ENCODE data around the gene NEK9. TPM values are rescaled to one million over a fixed set of nuclear protein-coding genes. Genes with fewer than 3 reads are reported as not detected.
"Not testable (repeated sequence)": the region's sequence is repeated elsewhere in the genome, so short reads cannot be mapped to it uniquely, and the experiment has no call there.

The NEK9 gene
- total RNA-seq, 1 donor from 2014 or later, result 31.2 TPM

- ATAC-seq, result no peak
Observed at GRCh38 chr14:75101491-75101890, 25.4 kb downstream of the NEK9 start.

- ATAC-seq, result no peak
Observed at GRCh38 chr14:75098682-75099081, 28.2 kb downstream of the NEK9 start.

GRCh38 chr14:75098212-75098611 is 28.6 kb downstream of the NEK9 start:
- no peak for ATAC-seq

- ATAC-seq, result no peak
Observed at GRCh38 chr14:75096959-75097358, 29.9 kb downstream of the NEK9 start.

GRCh38 chr14:75095690-75096089 is 31.2 kb downstream of the NEK9 start:
- no peak for ATAC-seq

- ATAC-seq, result no peak
Observed at GRCh38 chr14:75094896-75095295, 32.0 kb downstream of the NEK9 start.

- ATAC-seq, result no peak
Observed at GRCh38 chr14:75092698-75093097, 34.1 kb downstream of the NEK9 start.

- ATAC-seq, result no peak
Observed at GRCh38 chr14:75091251-75091650, 35.6 kb downstream of the NEK9 start.

- ATAC-seq, result no peak
Observed at GRCh38 chr14:75090353-75090752, 36.5 kb downstream of the NEK9 start.

GRCh38 chr14:75088566-75089373 is 38.1 kb downstream of the NEK9 start:
- peak; percentile 61 for ATAC-seq

- no peak for ATAC-seq
Observed at GRCh38 chr14:75088153-75088552, 38.7 kb downstream of the NEK9 start.

GRCh38 chr14:75084513-75084912 is 42.3 kb downstream of the NEK9 start:
- ATAC-seq, result peak; percentile 79

GRCh38 chr14:75083271-75083670 is 43.6 kb downstream of the NEK9 start:
- ATAC-seq, result peak; percentile 34

GRCh38 chr14:75081660-75082229 is 45.1 kb downstream of the NEK9 start:
- ATAC-seq, result no peak

- peak; percentile 22 for ATAC-seq
Observed at GRCh38 chr14:75079521-75079920, 47.3 kb downstream of the NEK9 start.

GRCh38 chr14:75077794-75078193 is 49.1 kb downstream of the NEK9 start:
- no peak for ATAC-seq

- peak; percentile 48 for ATAC-seq
Observed at GRCh38 chr14:75070383-75070782, 56.5 kb downstream of the NEK9 start.

GRCh38 chr14:75069811-75070145 is 57.1 kb downstream of the NEK9 start:
- ATAC-seq, result peak; percentile 8

GRCh38 chr14:75069121-75069810 is 57.6 kb downstream of the NEK9 start, which contains the start of gene ZC2HC1C:
Gene ZC2HC1C (plus strand): TSS chr14:75069641. CDS start chr14:75070574, 933 bp downstream.
- ATAC-seq, result peak; percentile 87

- no peak for ATAC-seq
Observed at GRCh38 chr14:75068294-75069120, 58.3 kb downstream of the NEK9 start.

- not testable (repeated sequence) for ATAC-seq
Observed at GRCh38 chr14:75067765-75068164, 59.1 kb downstream of the NEK9 start.

- ATAC-seq, result no peak
Observed at GRCh38 chr14:75067212-75067611, 59.6 kb downstream of the NEK9 start.

GRCh38 chr14:75066691-75067090 is 60.2 kb downstream of the NEK9 start:
- no peak for ATAC-seq
